HUDEP-2 (cell line): Measurements from ENCODE around the gene PRKAG2.
"Not testable (repeated sequence)": the region's sequence is repeated elsewhere in the genome, so short reads cannot be mapped to it uniquely, and the experiment has no call there.

Source experiments
- DNase-seq, 76 experiments: peaks; one replicate each; lab custom pipeline; 2025; ENCODE audit not compliant: unreplicated experiment in 76 of 76; lab: John Stamatoyannopoulos, UW

The PRKAG2 gene

GRCh38 chr7:151886783-151887182 lies 9.9 kb upstream of the PRKAG2 start:
- no peak for DNase-seq

- no peak for DNase-seq
Observed at GRCh38 chr7:151885202-151885580, 8.3 kb upstream of the PRKAG2 start.

GRCh38 chr7:151884312-151885201 lies 7.6 kb upstream of the PRKAG2 start:
- DNase-seq: no peak

- no peak for DNase-seq
Observed at GRCh38 chr7:151883857-151884256, 6.9 kb upstream of the PRKAG2 start.

- DNase-seq: no peak
Observed at GRCh38 chr7:151882734-151883133, 5.8 kb upstream of the PRKAG2 start.

GRCh38 chr7:151880688-151881087 lies 3.8 kb upstream of the PRKAG2 start:
- DNase-seq: no peak

- DNase-seq: no peak
Observed at GRCh38 chr7:151877911-151878835, 1.3 kb upstream of the PRKAG2 start.

GRCh38 chr7:151875942-151876898 lies 695 bp downstream of the PRKAG2 start:
- peak in 23 of 76 experiments; percentile 2 to 48 (median 14) for DNase-seq

- not testable (repeated sequence) for DNase-seq
Observed at GRCh38 chr7:151874479-151874878, 2.4 kb downstream of the PRKAG2 start.

GRCh38 chr7:151873402-151873965 lies 3.4 kb downstream of the PRKAG2 start:
- no peak for DNase-seq

- no peak for DNase-seq
Observed at GRCh38 chr7:151872531-151873401, 4.1 kb downstream of the PRKAG2 start.

- no peak for DNase-seq
Observed at GRCh38 chr7:151871904-151872303, 5.0 kb downstream of the PRKAG2 start.

- DNase-seq: no peak
Observed at GRCh38 chr7:151871189-151871735, 5.7 kb downstream of the PRKAG2 start.

GRCh38 chr7:151869968-151870918 lies 6.7 kb downstream of the PRKAG2 start:
- no peak for DNase-seq

GRCh38 chr7:151869455-151869854 lies 7.5 kb downstream of the PRKAG2 start:
- no peak for DNase-seq

- no peak for DNase-seq
Observed at GRCh38 chr7:151869109-151869428, 7.8 kb downstream of the PRKAG2 start.

GRCh38 chr7:151868396-151869108 lies 8.4 kb downstream of the PRKAG2 start:
- no peak for DNase-seq
